NK-92 treated with Interleukin-12 subunit alpha and Interleukin-12 subunit beta, amount 100 ng/mL, for 24 hours (cell line): ENCODE results near the gene ADH1B.
"Not testable (repeated sequence)": the region's sequence is repeated elsewhere in the genome, so short reads cannot be mapped to it uniquely, and the experiment has no call there.

Experiments
- DNase-seq: peaks from one replicate; lab custom pipeline; 2025; lab: John Stamatoyannopoulos, UW

ADH1B gene

DNA sequence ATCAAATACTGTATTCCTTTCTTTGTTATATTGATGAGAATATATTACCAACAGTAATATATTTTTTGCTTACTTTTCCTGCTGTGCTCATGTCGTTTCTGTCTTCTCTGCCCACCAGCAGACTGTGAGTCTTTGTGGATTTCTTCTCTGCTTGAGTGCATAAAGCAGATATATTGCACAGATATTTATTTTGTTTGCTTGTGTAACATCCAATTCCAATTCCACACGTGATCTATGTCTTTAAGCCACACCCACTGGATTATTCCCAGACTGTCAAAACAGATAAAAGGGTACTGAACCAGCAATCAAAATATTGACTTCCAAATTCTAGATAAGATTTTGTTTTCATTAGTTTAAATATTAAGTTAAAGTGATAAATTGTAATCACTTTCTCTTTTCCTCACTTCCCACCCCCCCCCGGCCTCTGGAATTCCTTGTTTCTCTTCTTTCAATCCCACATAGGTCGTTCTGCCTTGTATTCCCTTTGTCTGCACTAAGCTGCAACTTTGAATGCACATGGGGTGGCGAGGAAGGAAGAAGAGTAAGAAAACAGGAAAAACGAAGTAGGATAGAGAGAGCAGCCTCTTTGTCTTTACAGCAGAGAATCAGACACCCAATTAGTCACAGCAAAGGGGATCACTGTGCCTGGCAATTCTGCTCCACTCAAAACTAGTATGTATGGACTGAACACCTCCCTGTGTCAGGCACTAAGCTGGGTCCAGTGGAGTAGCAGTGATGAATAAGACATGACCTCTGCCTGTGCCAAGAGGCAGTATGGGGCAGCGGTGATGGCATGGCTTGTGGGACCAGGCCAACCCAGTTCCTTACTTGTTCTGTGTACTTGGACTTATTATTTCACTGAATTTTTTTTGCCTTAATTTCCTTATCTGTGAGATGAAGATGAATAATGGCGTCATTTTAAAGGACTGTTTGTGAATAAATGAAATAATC is at the start of gene ADH1B:
Gene ADH1B (minus strand): TSS at position 161 of the 951 bp plus-strand sequence. CDS start 70 bp downstream, at position 91.
- no peak for DNase-seq

DNA sequence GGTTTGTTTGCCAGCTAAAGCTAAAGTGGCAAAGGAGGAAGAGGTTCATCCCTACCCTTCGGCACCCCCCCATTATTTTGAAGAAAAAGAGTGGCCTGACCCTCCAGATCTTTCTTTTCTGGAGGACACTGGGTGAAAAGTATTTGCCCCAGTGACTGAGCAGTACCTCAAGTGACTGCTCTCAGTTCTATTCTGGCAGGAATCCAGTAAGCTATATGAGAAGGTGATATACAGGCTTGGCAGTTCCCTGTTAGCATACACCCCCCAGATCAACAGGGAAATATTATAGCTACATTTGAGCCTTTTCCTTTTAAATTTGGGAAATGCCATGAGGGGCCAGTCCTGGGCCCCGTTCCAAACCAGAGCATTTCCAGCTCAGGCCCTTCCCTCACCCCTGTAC is 46.6 kb upstream of the ADH1B start:
- DNase-seq, result not testable (repeated sequence)

- no peak for DNase-seq
Observed at GRCh38 chr4:99366491-99366890, 45.3 kb upstream of the ADH1B start.

- no peak for DNase-seq
Observed at GRCh38 chr4:99362768-99363167, 41.6 kb upstream of the ADH1B start.

GRCh38 chr4:99361899-99362275 is 40.7 kb upstream of the ADH1B start:
- DNase-seq, result no peak

GRCh38 chr4:99361268-99361898 is 40.2 kb upstream of the ADH1B start:
- DNase-seq, result no peak

DNA sequence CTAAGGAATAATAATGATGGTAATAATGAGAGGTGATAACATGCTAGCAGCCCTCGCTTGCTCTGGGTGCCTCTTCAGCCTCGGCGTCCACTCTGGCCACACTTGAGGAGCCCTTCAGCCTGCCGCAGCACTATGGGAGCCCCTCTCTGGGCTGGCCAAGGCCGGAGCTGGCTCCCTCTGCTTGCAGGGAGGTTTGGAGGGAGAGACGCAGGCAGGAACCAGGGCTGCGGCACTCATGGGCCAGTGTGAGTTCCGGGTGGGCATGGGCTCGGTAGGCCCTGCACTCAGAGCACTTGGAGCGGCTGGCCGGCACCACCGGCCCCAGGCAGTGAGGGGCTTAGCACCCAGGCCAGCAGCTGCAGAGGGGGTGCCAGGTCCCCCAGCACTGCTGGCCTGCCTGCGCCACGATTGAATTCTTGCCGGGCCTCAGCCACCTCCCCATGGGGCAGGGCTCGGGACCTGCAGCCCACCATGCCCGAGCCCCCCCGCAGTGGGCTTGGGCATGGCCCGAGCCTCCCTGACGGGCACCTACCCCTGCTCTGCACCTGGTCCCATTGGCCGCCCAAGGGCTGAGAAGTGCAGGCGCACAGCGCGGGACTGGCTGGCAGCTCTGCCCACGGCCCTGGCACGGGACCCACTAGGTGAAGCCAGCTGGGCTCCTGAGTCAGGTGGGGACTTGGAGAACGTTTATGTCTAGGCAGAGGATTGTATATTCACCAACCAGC is 38.4 kb upstream of the ADH1B start:
- no peak for DNase-seq

DNA sequence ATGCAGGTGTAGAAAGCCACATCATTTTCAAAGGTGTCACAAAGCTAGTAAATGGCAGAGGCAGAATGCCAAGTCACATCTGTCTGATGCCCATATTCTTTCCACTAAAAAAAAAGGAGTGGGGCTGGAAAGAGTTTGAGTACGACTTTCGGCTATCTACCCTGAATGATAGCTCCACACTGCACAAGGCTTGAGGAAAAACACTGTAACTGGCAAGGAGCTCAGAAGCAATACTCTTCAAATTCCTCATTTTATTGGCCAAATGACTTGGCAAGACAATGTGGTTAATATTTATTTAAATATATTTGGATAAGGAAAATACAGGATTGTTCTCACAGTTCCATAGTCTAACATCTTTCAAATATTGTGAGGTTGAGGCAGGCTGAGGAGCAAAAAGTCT is 36.7 kb upstream of the ADH1B start:
- DNase-seq, result no peak

GRCh38 chr4:99356992-99357391 is 35.8 kb upstream of the ADH1B start:
- DNase-seq, result no peak

GRCh38 chr4:99356149-99356548 is 34.9 kb upstream of the ADH1B start:
- not testable (repeated sequence) for DNase-seq

GRCh38 chr4:99352602-99353537 is 31.7 kb upstream of the ADH1B start, which contains the start of gene ADH1C:
ADH1C (minus strand) TSS chr4:99352746; CDS start chr4:99352675, 71 bp downstream.
- DNase-seq, result no peak

DNA sequence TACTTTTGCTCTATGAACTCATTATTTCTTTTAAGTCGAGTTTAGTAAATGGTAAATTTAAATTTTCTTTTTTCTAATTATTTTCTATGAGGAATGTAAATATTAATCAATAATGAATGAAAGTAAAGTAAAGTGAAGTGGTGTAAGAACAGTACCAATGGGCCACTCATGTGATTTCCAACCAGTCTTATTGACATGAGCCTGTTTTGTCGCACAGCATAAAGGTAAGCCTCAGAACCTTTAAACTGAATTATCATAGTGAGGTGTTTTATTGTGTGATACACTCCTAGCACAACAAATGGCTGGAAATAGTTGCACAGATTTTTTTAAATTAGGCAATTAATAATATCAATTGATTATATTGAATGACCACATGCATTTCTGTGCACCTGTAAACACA is 30.3 kb upstream of the ADH1B start:
- no peak for DNase-seq

- no peak for DNase-seq
Observed at GRCh38 chr4:99349338-99349737, 28.1 kb upstream of the ADH1B start.

- DNase-seq, result not testable (repeated sequence)
Observed at GRCh38 chr4:99342624-99343023, 21.4 kb upstream of the ADH1B start.

- no peak for DNase-seq
Observed at GRCh38 chr4:99341426-99341825, 20.2 kb upstream of the ADH1B start.

GRCh38 chr4:99339172-99339571 is 18.0 kb upstream of the ADH1B start:
- DNase-seq, result no peak

DNA sequence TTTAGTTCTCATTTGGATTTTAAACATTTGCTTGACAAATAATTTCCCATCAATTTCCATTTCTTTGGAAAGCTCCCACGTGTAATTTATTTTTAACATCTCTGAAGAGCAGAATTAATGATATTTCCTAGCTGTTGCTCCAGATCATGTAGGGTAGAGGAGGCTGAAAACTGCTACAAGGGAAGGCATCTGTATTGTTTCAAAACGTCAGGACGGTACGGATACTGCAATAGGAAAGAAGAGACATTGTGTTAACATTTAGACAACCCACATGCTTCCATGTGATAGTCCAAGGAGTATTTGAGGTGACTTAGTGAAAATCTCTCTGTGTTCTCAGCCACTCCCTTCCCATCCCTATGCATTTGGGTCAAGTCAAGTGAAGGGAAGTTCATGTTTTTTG is 15.4 kb upstream of the ADH1B start:
- no peak for DNase-seq

DNA sequence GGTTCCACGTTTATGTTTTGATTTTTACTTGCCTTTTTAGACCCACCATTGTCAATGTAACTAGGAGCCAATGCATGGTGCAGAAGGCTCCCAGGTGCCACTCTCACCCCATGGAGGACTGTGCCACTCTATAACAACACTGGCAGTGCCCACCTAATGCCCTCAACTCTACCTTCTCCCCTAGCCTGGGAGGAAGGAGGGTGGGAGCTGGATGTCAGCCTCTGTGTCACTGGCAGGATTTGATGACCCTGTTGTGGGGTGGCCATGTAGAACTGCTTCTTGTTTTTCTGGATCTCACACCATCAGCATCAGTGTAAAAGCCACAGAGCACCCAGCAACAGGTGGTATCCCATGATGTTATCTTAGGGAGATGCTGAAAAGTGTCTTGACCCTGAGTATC is 13.7 kb upstream of the ADH1B start:
- no peak for DNase-seq

- no peak for DNase-seq
Observed at GRCh38 chr4:99330648-99331047, 9.4 kb upstream of the ADH1B start.

DNA sequence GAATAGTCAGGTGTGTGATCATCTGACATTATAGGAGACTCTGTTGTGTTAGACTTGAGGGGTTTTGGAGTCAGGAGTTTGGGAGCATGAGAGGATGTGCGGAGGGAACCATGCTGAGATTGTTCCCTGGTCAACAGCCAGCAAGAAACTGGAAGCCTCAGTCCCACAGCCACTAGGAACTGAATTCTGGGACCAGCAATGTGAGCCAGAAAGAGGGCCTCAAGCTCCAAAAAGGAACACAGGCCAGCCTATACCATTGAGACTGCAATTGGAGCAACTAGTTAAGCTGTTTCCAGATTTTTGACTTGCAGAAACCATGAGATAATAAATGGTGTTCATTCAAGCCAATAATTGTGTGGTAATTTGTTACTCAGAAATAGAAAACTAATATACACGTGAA is 8.7 kb upstream of the ADH1B start:
- no peak for DNase-seq

DNA sequence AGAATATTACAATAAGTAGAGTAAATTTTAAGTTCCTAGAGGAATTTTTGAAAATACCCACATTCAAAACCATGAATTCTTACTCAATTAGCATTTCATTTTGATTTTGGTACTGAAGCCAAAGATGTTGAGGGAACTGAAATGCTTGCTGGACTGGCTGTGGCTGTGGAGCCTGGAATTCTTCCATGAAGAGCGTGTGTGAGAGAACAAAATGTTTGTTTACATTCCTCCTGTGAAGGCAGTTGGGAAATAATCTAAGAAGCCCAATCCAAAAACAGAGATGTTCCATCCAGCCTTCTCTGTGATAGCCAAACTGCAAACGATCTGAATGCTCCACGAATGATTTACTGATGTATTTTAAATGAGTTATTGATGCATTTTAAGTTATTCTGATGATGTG is 3.8 kb upstream of the ADH1B start:
- no peak for DNase-seq
